ENCODE data around the gene VAMP5. TPM values are rescaled to one million over a fixed set of nuclear protein-coding genes. Genes with fewer than 3 reads are reported as not detected.
A peak's percentile ranks its signal among the peaks of the same experiment; 100 is the strongest.
"Not testable (repeated sequence)": the region's sequence is repeated elsewhere in the genome, so short reads cannot be mapped to it uniquely, and the experiment has no call there.

The VAMP5 gene
- total RNA-seq, 1 donor from 2014 or later = 296 TPM

GRCh38 chr2:85611705-85612587 lies 27.7 kb downstream of the VAMP5 start, which contains the start of gene C2orf68:
Gene C2orf68, minus strand, starts transcription at chr2:85612066. Its CDS starts 82 bp downstream, at chr2:85611984.
- TF ChIP-seq CTCF (IDR thresholded peaks at IDR 0.05; ENCODE audit: unreplicated experiment) = no peak
- H3K27ac Mint-ChIP-seq (ENCODE audit: unreplicated experiment) = peak within 1 kb of the TSS; percentile 98
- H3K36me3 Mint-ChIP-seq (ENCODE audit: low read depth, unreplicated experiment) = peaks cover 15% of the 10 kb centered on the region
- peaks cover 14% of the 10 kb centered on the region for H3K4me1 Mint-ChIP-seq (ENCODE audit: unreplicated experiment)
- peaks cover 14% of the 10 kb centered on the region for H3K27me3 Mint-ChIP-seq (ENCODE audit: unreplicated experiment)
- peak; percentile 90 for DNase-seq (ENCODE audit: low spot score)
- H3K4me3 Mint-ChIP-seq (ENCODE audit: unreplicated experiment) = peak within 1 kb of the TSS; percentile 100
- no peaks in the 10 kb centered on the region for H3K9me3 Mint-ChIP-seq (ENCODE audit: unreplicated experiment)

- Mint-ChIP-seq H3K9me3 (ENCODE audit: unreplicated experiment) (no peaks in the 10 kb centered on the region), H3K36me3 (ENCODE audit: low read depth, unreplicated experiment) (peaks cover 7% of the 10 kb centered on the region), H3K4me1 (ENCODE audit: unreplicated experiment) (peaks cover 13% of the 10 kb centered on the region), H3K27ac (ENCODE audit: unreplicated experiment) (no peak overlapping the region), H3K27me3 (ENCODE audit: unreplicated experiment) (peaks cover 14% of the 10 kb centered on the region), H3K4me3 (ENCODE audit: unreplicated experiment) (peak overlapping the region; percentile 65)
- no peak for TF ChIP-seq CTCF (IDR thresholded peaks at IDR 0.05; ENCODE audit: unreplicated experiment)
- DNase-seq (ENCODE audit: low spot score) = no peak
Measured at GRCh38 chr2:85613717-85614515, 29.7 kb downstream of the VAMP5 start.

- peak overlapping the region; percentile 47 for H3K4me3 Mint-ChIP-seq (ENCODE audit: unreplicated experiment)
- H3K4me1 Mint-ChIP-seq (ENCODE audit: unreplicated experiment) = peaks cover 15% of the 10 kb centered on the region
- not testable (repeated sequence) for H3K9me3 Mint-ChIP-seq (ENCODE audit: unreplicated experiment); DNase-seq (ENCODE audit: low spot score); H3K27ac Mint-ChIP-seq (ENCODE audit: unreplicated experiment)
- peaks cover 12% of the 10 kb centered on the region for H3K36me3 Mint-ChIP-seq (ENCODE audit: low read depth, unreplicated experiment)
- H3K27me3 Mint-ChIP-seq (ENCODE audit: unreplicated experiment) = peaks cover 12% of the 10 kb centered on the region
Measured at GRCh38 chr2:85614757-85615156, 30.5 kb downstream of the VAMP5 start.

GRCh38 chr2:85615413-85615728 lies 31.1 kb downstream of the VAMP5 start:
- Mint-ChIP-seq H3K9me3 (ENCODE audit: unreplicated experiment) (no peaks in the 10 kb centered on the region), H3K27ac (ENCODE audit: unreplicated experiment) (no peak overlapping the region), H3K4me3 (ENCODE audit: unreplicated experiment) (peak overlapping the region; percentile 93), H3K4me1 (ENCODE audit: unreplicated experiment) (peaks cover 12% of the 10 kb centered on the region), H3K27me3 (ENCODE audit: unreplicated experiment) (peaks cover 12% of the 10 kb centered on the region), H3K36me3 (ENCODE audit: low read depth, unreplicated experiment) (peaks cover 9% of the 10 kb centered on the region)
- DNase-seq (ENCODE audit: low spot score) = no peak
- no peak for TF ChIP-seq CTCF (IDR thresholded peaks at IDR 0.05; ENCODE audit: unreplicated experiment)

GRCh38 chr2:85617723-85618122 lies 33.5 kb downstream of the VAMP5 start:
- H3K4me1 Mint-ChIP-seq (ENCODE audit: unreplicated experiment); DNase-seq (ENCODE audit: low spot score); H3K9me3 Mint-ChIP-seq (ENCODE audit: unreplicated experiment): not testable (repeated sequence)
- Mint-ChIP-seq H3K36me3 (ENCODE audit: low read depth, unreplicated experiment) (peaks cover 15% of the 10 kb centered on the region), H3K27ac (ENCODE audit: unreplicated experiment) (peak overlapping the region; percentile 36), H3K27me3 (ENCODE audit: unreplicated experiment) (peaks cover 11% of the 10 kb centered on the region), H3K4me3 (ENCODE audit: unreplicated experiment) (peak overlapping the region; percentile 93)

All from endothelial cell (in vitro differentiated cells).